Posterior vena cava (tissue), 2 donors: ENCODE data around the gene SLC66A3. TPM values are rescaled to one million over a fixed set of nuclear protein-coding genes. Genes with fewer than 3 reads are reported as not detected.

ENCODE experiments used
- DNase-seq: peaks from one replicate; pipeline ENCODE4 v3.0.0-alpha.2; 2020; ENCODE audit warnings: low spot score
- intact Hi-C, 2 donors: fragments of 100-400 bp; cut with DNase I; formaldehyde crosslinking; loops; one replicate each; pipeline versions ENCODE4 v1.14.1 to v1.14.2; 2022 to 2023
- total RNA-seq, 2 donors: library from RNA; stranded (reverse); fragmentation: NEBNext Ultra II Directional; extraction: Animal tissue kit (Norgen Biotek cat#: 25700); gene quantifications; one replicate each; pipeline ENCODE4 v1.2.1, GENCODE V29; 2021
- donor health status: DM: yes; HTN: yes; CAD: no.
- donor health status: DM: yes; HTN: yes; CAD: no.

The SLC66A3 gene
- total RNA-seq, 2 donors from 2014 or later = 20.3 to 36.9 TPM

DNA sequence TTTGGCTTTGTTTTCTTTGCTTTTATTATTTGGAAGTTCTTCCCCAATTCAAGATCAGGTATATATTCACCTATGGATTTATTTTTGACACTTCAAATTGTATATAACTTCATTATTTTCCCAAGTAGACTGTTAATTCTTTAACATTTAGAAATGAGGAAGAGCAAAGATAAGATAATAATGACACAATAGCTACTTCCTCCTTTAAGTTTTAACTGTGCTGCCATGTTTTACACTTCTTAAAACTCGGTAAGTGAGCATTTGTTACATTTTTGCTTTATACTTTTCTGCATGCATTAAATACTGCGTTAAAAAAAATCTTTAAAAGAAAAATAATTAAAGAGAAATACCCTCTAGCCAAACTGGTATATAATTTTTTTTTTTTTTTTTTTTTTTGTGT, 32.5 kb downstream of the SLC66A3 start:
- intact Hi-C loops = no loop called here
- DNase-seq = no peak

DNA sequence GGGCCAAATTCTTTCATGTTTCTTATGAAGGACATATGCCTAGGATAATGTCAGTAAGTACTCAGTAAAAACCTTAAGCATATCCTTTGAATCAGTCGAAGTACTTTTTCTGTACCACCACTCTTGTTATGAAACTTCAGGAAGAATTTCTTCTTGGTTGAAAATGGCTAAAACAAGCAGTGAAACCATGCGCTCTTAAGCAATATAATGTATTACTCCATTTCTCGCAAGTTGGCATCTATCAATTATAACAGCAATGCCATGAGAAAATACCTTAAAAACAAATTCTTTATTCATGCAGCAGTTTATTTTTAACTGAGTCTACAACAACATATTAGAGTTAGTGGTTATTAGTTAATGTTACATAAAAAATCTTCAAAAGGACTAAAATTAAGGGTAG, 41.0 kb downstream of the SLC66A3 start:
- no peak for DNase-seq
- intact Hi-C loops = no loop called here

DNA sequence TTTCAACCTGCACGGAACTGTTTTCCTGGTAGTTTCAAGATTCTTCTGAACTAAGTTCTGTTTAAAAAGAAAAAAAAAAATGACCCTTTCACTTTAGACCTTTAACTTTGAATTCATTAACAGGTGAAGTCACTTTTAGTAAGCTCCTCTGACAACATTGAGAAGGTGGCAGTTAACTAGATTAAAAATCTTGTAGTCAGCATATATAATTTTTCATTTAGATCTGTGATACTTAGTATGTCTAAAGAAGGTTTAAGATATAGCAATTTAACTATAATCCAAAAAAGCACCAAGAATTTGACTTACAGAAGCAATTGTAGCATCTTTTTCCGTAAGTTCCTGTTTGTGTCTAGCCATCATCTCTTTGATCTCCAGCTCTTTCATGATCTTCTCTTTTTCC, 45.4 kb downstream of the SLC66A3 start:
- intact Hi-C loops = no loop called here
- no peak for DNase-seq

DNA sequence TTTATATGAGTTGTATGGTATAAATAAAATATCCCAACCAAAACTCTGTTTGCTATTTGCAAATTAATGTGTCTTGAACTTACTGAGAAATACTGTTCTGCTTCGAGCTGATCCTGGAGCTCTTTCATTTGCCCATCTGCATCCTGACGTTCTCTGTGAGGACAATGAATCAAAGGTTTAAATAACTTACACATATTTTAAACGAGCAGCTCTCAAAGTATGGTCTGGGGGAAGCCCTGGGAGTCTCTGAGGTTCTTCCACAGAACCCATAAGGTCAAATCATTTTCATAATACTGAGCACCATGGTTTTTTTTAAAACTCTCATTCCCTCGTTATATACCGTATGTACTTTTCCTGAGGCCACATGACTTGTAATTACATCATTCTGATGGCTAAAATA, 46.7 kb downstream of the SLC66A3 start:
- intact Hi-C loops = no loop called here
- no peak for DNase-seq

DNA sequence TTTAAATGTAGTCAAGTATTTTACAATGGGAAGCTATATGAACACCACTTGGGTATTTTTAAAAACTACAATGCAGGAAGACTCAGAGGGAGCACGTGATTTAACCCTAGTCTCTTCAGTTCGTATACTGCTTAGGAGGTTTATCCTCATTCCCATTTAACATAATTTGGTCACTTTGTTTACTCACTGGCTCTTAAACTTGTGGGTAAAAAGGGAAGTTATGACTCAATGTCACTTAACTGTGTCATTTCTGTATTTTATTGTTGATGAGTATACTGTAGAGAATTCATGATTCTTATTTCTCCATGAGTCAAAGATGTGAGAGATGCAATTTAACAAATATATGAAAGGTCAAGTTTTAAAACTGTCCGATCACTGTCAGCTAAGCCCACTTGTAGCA, 48.2 kb downstream of the SLC66A3 start:
- DNase-seq = no peak
- intact Hi-C loops = no loop called here

DNA sequence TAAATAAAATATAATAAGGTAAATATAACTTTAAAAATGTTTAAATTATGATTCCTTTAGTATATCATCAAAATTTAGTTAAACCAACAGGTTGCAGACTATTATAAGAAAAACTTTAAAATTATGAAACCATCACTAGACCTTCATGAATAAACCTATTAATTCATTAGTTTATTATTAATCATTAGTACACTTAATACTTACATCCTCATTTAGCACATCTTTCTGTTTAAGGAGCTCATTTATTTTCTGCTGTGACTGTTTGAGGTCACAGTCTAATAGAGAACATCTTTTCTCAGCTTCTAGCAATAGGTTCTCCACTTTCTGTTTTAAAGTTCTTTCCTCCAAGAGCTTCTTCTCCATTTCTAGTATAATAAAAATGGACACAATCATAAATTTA, 52.8 kb downstream of the SLC66A3 start:
- intact Hi-C loops = no loop called here

DNA sequence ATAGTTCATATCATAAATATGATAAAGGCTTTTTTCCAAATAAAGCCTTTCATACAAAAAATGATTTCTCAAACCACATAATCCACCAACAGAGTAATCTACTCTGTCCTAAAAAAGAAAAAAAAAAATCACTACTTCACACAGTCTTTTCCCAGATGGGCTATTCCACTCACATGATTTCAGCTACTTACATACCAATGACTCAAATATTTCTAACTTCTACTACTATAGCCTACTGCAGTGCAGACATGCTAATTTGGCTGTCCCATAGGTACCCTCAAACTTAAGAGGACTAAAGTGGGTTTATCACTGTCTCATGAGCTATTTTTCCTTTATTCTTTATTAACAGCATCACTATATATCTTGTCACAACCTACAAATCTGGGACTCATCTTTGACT, 57.4 kb downstream of the SLC66A3 start:
- DNase-seq = no peak
- intact Hi-C loops = no loop called here

More for the DNA sequence above, 52.8 kb downstream of the SLC66A3 start:
- DNase-seq = no peak

DNA sequence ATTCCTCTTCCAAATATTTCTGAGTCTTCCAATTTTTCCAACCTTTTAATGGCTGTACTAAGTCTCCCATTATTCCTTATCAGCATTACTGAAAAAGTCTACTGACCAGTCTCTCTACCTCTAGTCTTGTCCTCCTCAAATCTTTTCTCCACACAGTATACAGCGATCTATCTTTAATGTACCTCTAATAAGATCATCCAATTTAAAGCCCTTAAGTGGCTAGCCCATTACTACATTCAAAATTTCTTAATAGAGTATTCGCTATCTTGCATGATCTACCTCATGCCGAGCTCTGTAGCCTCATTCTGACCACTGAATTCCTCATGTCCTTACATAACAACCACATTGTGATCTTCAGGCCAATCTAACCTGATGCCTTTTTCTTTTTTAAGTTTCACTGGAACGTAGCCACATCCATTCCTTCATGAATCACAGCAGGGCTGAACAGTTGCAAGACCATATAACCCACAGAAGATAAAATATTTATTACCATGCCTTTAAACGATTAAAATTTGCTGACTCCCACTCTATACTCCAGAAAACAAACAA, 57.9 kb downstream of the SLC66A3 start:
- intact Hi-C loops = no loop called here

DNA sequence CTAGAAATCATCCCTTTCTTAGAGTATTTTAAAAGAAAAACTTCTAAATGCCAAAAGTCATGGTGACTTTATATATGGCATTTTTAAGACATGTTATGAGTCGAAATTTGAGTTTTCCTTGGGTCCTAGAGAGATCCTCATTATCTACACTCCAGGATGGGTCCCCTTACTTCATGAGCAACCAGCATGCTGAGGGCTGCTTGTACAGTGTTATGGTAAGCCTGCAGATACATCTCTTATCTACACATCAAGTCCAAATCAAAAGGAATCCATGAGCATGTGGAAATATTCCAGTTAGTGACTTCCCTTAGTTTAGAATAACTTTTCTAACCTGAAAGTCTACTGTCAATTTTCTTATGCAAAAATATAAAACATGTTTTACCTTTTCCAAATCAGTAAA, 58.7 kb downstream of the SLC66A3 start:
- DNase-seq = no peak
- intact Hi-C loops = no loop called here

More for the DNA sequence above, 57.9 kb downstream of the SLC66A3 start:
- no peak for DNase-seq

DNA sequence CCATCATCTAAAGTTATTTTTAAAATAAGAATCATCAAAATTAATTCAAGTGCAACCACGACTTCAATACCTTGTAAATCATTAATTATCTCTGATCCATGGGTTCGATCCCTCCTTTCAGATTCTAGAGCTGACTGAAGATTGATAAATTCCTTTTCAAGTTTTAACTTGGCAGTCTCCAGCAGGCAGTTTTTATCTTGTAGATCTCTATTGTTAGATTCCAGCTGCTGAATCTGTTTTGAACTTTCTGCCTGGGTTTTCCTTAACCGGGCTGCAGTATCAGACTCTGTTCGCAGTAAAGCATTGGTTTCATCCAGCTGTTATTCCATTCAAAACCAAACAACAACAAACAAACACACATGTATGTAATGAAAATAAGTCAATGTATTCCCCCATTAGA, 59.5 kb downstream of the SLC66A3 start:
- intact Hi-C loops = no loop called here
- DNase-seq = no peak

DNA sequence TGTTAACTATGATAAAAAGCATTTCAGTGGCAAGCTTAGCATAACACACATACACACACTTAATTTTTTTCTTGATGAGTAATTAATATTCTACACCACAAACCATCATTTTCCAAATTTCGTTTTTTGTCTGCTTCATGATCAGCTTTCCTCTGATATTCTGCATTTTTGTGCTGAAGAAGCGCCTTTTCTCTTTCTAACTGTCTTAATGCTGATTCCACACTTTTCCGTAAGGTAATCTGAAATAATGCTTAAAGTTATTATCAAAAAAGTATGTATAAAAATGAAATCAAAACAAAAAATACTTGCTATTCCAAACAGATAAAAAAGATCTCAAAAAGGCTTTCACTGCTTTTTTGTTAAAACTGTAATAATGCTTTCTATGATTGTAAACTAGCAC, 60.1 kb downstream of the SLC66A3 start:
- DNase-seq = no peak
- intact Hi-C loops = no loop called here

DNA sequence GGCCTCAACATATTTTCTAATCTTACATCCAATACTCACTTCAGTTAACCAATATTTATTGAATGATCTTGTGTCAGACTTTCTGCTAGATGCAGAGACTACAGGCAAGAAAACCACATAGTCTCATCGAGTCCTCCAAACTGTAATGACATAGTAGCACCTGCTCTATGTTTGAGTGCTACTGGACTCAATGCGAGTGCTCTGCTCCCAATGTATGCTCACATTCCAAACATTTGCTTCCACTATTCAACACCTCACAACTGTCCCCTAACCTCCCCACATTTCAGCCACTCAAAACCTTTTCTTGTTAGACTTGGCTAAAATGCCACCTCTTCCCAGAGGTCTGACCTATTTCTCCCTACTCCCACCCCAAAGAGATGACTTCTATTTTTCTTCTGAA, 65.2 kb downstream of the SLC66A3 start:
- intact Hi-C loops = no loop called here
- DNase-seq = no peak

DNA sequence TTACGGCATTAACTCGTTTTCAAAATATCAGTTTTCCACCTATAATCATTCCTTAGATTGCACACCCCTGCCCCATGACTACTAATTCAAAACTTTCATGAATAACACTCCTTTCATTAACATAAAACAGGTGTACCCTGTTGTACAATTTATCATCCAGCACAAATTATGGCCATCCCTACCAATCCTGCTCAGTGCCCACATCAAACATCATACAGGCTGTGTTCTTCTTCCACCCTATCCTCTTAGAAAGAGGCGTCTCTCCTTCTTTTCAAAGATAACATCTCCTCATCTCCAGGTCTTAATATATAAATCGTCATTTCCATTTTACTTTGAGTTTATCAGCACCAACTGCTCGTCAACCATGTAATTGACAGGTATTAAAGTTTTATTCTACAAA, 67.6 kb downstream of the SLC66A3 start:
- DNase-seq = no peak
- intact Hi-C loops = no loop called here

DNA sequence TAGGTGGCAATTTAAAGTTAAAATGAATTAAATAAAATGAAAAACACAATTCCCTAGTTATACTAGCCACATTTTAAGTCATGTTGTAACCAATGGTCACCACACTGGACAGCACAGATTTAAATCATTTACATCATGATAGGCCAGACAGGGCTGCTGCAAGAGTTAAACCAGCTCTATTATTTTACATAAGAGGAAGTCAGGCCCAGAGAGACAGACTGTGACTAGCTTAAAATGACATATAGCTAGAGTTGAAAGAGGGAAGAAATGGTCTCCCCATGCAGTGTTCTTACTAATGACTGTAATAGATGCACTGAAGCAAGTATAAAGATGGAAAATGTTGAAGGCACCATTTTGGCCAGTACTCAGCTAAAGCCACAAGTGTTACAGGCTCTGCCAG, 69.6 kb downstream of the SLC66A3 start:
- intact Hi-C loops = no loop called here
- DNase-seq = no peak

DNA sequence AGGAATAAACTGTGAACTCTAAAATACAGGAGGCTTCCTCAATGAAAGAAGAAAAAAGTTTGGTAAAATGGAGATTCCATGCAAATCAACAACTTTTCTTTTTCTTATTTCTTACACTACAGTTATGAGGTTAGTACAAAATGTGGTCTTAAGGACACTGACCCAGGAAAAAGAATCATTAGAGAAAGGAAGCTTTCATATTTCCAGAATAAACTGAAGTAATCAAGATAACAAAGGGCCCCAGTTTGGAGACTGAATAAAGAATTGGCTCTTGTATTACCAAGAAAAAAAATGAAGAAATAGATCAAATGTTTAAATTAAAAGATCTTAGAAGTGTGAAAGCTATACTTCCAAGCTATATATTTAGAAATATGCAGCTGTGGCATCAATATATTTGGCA, 72.3 kb downstream of the SLC66A3 start:
- DNase-seq = no peak
- intact Hi-C loops = no loop called here

Other genes with a start within 250 kb of the SLC66A3 start
- under 1 TPM; 0.19 to 0.29 TPM for gene KCNF1, start 243.5 kb upstream of the SLC66A3 start, total RNA-seq
- 100 to 1,000 TPM; 109 to 186 TPM for gene ROCK2, start 189.2 kb downstream of the SLC66A3 start, total RNA-seq